K562 (cell line): ENCODE data around the gene RNF213. TPM values are rescaled to one million over a fixed set of nuclear protein-coding genes. Genes with fewer than 3 reads are reported as not detected.

Experiments
- ARID3A ChIP-seq: IDR thresholded peaks from 2 replicates; pipeline ENCODE4 v1.6.1; 2012; ENCODE audit warnings: low read depth, low read length, improper control_type of control experiment, borderline replicate concordance
- ATF7 ChIP-seq: fragments of 450-650 bp; IDR thresholded peaks from 2 replicates; pipeline ENCODE4 v1.7.1; 2014; ENCODE audit warnings: mild to moderate bottlenecking, moderate library complexity
- ELF1 ChIP-seq: fragments of 200-800 bp; sonication (Bioruptor generic); IDR thresholded peaks from 2 replicates; pipeline ENCODE4 v1.6.1; 2016; ENCODE audit warnings: missing genetic modification characterization, missing compliant biosample characterization
- EP400 ChIP-seq: fragments of 450-650 bp; IDR thresholded peaks from 2 replicates; pipeline ENCODE4 v1.6.1; 2017; ENCODE audit warnings: antibody characterized with exemption, mild to moderate bottlenecking, moderate library complexity
- FIP1L1 ChIP-seq: fragments of 200-400 bp; formaldehyde crosslinking; IDR thresholded peaks from 2 replicates; pipeline ENCODE4 v1.6.1; 2018; ENCODE audit warnings: mild to moderate bottlenecking, low read depth, low read length; ENCODE audit not compliant: poor library complexity, severe bottlenecking
- FOSL1 ChIP-seq: fragments of 200-800 bp; sonication (Bioruptor generic); conservative IDR thresholded peaks from 2 replicates; pipeline ENCODE4 v1.6.1; 2016; ENCODE audit warnings: missing genetic modification characterization, missing compliant biosample characterization
- HDAC2 ChIP-seq: fragments of 450-650 bp; IDR thresholded peaks from 2 replicates; pipeline ENCODE4 v1.6.1; 2016; ENCODE audit warnings: mild to moderate bottlenecking
- HMGN3 ChIP-seq: IDR thresholded peaks from 2 replicates; pipeline ENCODE4 v1.6.1; 2011; ENCODE audit warnings: borderline replicate concordance, low read depth, mild to moderate bottlenecking, mixed read lengths, low read length; ENCODE audit not compliant: insufficient read length; ENCODE audit errors: extremely low read depth
- JUN ChIP-seq, 2 experiments: sonication (generic) in 1 of 2; formaldehyde crosslinking in 1 of 2; IDR thresholded peaks; 2 replicates each; pipeline versions ENCODE4 v1.6.1 to v1.8.0; 2012 to 2022; ENCODE audit warnings: borderline replicate concordance in 2 of 2, mild to moderate bottlenecking in 2 of 2, improper control_type of control experiment in 1 of 2, low read depth in 1 of 2, low read length in 1 of 2, missing genetic modification reagents in 1 of 2
- MAZ ChIP-seq, 2 experiments: fragments of 450-650 bp in 1 of 2; sonication (generic) in 1 of 2; formaldehyde crosslinking; IDR thresholded peaks in 1 of 2; conservative IDR thresholded peaks in 1 of 2; 2 replicates each; pipeline versions ENCODE4 v1.4.0 to v1.5.0; 2020; ENCODE audit warnings: mild to moderate bottlenecking in 1 of 2, missing genetic modification reagents in 1 of 2
- RBM34 ChIP-seq: fragments of 200-400 bp; formaldehyde crosslinking; IDR thresholded peaks from 2 replicates; pipeline ENCODE4 v1.6.1; 2018; ENCODE audit warnings: low read length, borderline replicate concordance; ENCODE audit not compliant: insufficient read depth
- ZBTB1 ChIP-seq: sonication (generic); formaldehyde crosslinking; IDR thresholded peaks from 2 replicates; pipeline ENCODE4 v1.8.1; 2023; ENCODE audit warnings: missing genetic modification reagents, low read depth, mild to moderate bottlenecking, borderline replicate concordance
- ZMIZ1 ChIP-seq, 2 experiments: fragments of 150-350 bp in 1 of 2; IDR thresholded peaks; 2 replicates each; pipeline ENCODE4 v1.6.1; 2012 to 2016; ENCODE audit warnings: low read depth in 2 of 2, low read length in 2 of 2, mild to moderate bottlenecking in 1 of 2, moderate library complexity in 1 of 2
- polyA plus RNA-seq, 8 experiments: library from polyadenylated mRNA; depleted of rRNA in 4 of 8; stranded (reverse) in 5 of 8; unstranded in 3 of 8; fragments of >200 nt; fragmentation: Nextera tagmentation in 2 of 8; fragmentation: Illumina TruSeq in 1 of 8; extraction: Ambion mirVana in 2 of 8; extraction: Trizol in 1 of 8; gene quantifications; 2 replicates each; pipeline versions ENCODE4 v1.2.1 to v1.2.3, GENCODE V29; 2011 to 2014; ENCODE audit warnings: inconsistent platforms in 1 of 8, missing spikeins in 1 of 8
- total RNA-seq, 7 experiments: library from RNA; depleted of rRNA in 6 of 7; stranded (reverse); fragments of >200 nt in 6 of 7; fragmentation: Illumina TruSeq in 2 of 7; extraction: Trizol in 2 of 7; gene quantifications; 2 replicates each; pipeline versions ENCODE4 v1.2.1 to v1.2.3, GENCODE V29; 2011 to 2021; ENCODE audit warnings: low replicate concordance in 1 of 7
- TF ChIP-seq, protein P1 (sequence below): fragments of 450-650 bp; IDR thresholded peaks from 2 replicates; pipeline ENCODE4 v1.6.1; 2016; ENCODE audit warnings: antibody characterized with exemption

RNF213 gene
- total and polyA plus RNA-seq, 9 of the 15 experiments (the other 6 are each of a cell fraction or from before 2014, with no cell fraction given): 5.3 to 33.6 (median 17.9) TPM

GRCh38 chr17:80414803-80415625 lies 154.4 kb downstream of the RNF213 start, which contains the start of gene ENDOV (continued):
- TF ChIP-seq ZMIZ1 (IDR thresholded peaks at IDR 0.05; ENCODE audit: low read depth in 2 of 2, low read length in 2 of 2) (no peak), ZBTB1 (CRISPR knock-in tag) (peak; percentile 65; the same call in 1 of the 2 replicates), ELF1 (tag) (peak; percentile 93), MAZ (CRISPR knock-in tag; conservative IDR thresholded peaks at IDR 0.05 in 1 of 2, IDR thresholded peaks at IDR 0.05 in 1 of 2) (peak; percentile 72 to 78), EP400 (peak; percentile 88), HMGN3 (peak; percentile 54), ATF7 (peak; percentile 90), FIP1L1 (peak; percentile 27), RBM34 (0 out of 2 replicates have a peak, but pooled peaks have one; percentile 83), ARID3A (no peak), HDAC2 (peak; percentile 88), JUN (IDR thresholded peaks at IDR 0.05; ENCODE audit: borderline replicate concordance, low read depth, low read length) (peak; percentile 16; the same call in 1 of the 2 replicates), JUN (CRISPR knock-in tag; IDR thresholded peaks at IDR 0.05; ENCODE audit: borderline replicate concordance) (no peak), FOSL1 (tag) (0 out of 2 replicates have a peak, but pooled peaks have one; percentile 36)
- TF ChIP-seq, protein P1, sequence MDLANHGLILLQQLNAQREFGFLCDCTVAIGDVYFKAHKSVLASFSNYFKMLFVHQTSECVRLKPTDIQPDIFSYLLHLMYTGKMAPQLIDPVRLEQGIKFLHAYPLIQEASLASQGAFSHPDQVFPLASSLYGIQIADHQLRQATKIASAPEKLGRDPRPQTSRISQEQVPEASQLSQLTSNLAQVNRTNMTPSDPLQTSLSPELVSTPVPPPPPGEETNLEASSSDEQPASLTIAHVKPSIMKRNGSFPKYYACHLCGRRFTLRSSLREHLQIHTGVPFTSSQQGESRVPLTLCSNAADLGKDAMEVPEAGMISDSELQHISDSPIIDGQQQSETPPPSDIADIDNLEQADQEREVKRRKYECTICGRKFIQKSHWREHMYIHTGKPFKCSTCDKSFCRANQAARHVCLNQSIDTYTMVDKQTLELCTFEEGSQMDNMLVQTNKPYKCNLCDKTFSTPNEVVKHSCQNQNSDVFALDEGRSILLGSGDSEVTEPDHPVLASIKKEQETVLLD: peak; percentile 93
